ENCODE data around the gene SLC25A12.

DNA sequence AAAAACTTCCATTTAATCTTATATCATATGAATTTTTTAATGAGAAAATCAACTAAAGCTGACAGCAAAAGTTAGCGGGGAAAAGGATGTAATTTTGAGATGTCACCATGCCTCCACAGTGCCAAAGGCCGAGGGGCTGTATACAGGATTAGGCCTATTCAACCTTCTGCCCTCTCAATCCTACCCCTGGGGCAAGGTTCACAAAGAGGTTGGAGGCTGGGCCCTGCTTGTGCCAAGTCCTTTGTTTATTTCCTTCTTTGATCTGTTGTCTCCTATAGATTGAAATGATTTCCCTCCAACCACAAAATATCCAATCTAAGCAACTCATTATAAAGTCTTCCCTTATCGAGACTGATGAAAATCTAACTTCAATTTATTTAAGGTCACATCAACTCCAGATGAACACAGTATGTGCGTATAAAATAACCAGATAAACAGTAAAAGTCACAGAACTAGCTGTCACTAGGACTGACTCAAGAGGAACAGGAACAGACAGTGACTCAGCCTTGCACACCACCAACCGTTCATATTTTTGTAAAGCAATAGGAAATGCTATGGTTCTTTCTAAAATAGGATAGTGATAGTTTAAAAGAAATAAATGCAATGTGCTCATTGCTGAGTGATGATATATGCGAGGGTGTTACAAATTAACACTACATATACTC lies 95.8 kb downstream of the SLC25A12 start:
- TF ChIP-seq CTCF (IDR thresholded peaks at IDR 0.05; ENCODE audit: borderline replicate concordance, extremely low read depth, low read length, poor library complexity, severe bottlenecking) (no peak), EZH2 (IDR thresholded peaks at IDR 0.05; ENCODE audit: borderline replicate concordance, low read depth, low read length, severe bottlenecking) (no peak)

Measured in DND-41 (cell line).